NCI-H510A treated with DMSO at 0.1 percent for 48 hours (cell line): ENCODE results near the gene AUTS2.

Experiments
- DNase-seq: peaks from one replicate; lab custom pipeline; 2025; lab: John Stamatoyannopoulos, UW

The AUTS2 gene

GRCh38 chr7:69598081-69598486, at the start of gene AUTS2:
Gene AUTS2 (plus strand): TSS chr7:69598475. CDS start chr7:69599654, 1,179 bp downstream.
- DNase-seq = peak; percentile 52

GRCh38 chr7:69550991-69551390, 47.3 kb upstream of the AUTS2 start:
- DNase-seq = peak; percentile 11

DNA sequence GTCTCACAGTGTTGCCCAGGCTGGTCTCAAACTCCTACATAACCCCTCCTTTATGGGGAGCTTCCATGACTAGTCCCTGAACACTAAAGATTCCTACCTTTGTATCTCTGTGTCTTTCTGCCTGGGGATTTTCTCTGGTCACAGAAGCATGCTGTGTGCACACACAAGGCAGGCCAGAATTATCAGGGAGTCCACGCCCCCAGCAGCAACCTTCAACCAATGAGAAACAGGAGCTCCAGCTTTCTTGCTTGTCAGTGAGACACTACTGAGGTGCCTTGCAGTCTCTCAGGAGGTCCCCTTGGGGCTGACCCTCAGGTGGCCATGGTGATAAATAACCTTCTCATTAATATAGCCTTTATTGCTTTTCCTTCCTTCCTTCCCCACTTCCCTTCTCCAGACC, 45.1 kb upstream of the AUTS2 start:
- DNase-seq = no peak

GRCh38 chr7:69561266-69561960, 36.9 kb upstream of the AUTS2 start:
- DNase-seq = no peak

GRCh38 chr7:69564454-69565417, 33.5 kb upstream of the AUTS2 start:
- DNase-seq = peak; percentile 40

- no peak for DNase-seq
Measured at GRCh38 chr7:69567800-69568199, 30.5 kb upstream of the AUTS2 start.

DNA sequence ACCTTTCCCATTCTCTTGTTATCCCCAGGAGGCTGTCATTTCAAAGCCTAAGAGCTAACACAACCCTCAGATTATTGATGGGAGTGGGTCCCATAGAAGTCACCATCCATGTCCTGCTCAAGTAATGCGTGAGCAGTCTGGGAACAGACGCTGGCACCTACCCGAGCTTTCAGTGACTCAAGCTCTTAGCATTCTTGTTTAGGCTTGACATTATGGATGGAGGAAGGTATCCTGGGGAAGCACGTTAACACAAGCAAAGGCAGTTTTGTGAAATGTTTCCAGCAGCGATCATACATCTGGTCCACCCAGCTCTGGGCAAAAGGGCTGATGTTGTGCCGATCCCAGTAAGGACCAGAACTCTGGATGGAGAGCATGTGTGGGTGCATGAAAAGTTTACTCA, 30.0 kb upstream of the AUTS2 start:
- DNase-seq = no peak

GRCh38 chr7:69575651-69576050, 22.6 kb upstream of the AUTS2 start:
- DNase-seq = no peak

GRCh38 chr7:69577221-69577620, 21.1 kb upstream of the AUTS2 start:
- DNase-seq = no peak

DNA sequence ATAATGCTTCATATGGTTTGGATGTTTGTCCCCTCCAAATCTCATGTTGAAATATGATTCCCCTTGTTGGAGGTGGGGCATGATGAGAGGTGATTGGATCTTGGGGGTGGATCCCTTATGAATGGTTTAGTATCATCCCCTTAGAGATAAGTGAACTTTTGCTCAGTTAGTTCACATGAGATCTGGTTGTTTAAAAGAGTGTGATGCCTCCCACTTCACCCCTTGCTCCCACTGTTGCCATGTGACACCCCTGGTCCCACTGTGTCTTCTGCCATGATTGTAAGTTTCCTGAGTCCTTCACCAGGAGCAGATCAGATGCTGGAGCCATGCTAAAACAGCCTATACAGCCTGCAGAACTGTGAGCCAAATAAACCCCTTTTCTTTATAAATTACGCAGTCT, 13.1 kb upstream of the AUTS2 start:
- DNase-seq = no peak

DNA sequence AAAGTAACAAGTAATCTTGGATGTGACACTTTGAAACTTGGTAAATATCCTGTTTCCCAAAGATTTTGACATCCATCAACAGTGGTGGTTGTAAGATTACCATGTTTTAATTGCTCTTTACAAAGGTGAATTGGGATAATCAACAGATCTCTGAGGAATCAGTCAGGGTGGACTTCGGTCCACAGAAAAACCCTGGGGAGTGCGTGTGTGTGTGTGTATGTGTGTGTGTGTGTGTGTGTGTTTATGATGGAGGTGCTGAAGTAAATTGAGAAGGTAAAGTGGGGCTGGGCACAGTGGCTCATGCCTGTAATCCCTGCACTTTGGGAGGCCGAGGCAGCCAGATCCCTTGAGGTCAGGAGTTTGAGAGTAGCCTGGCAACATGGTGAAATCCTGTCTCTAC, 12.0 kb upstream of the AUTS2 start:
- DNase-seq = no peak

GRCh38 chr7:69588773-69589172, 9.5 kb upstream of the AUTS2 start:
- no peak for DNase-seq

GRCh38 chr7:69591805-69592204, 6.5 kb upstream of the AUTS2 start:
- DNase-seq = no peak

GRCh38 chr7:69593511-69593910, 4.8 kb upstream of the AUTS2 start:
- DNase-seq = no peak

GRCh38 chr7:69595415-69595814, 2.9 kb upstream of the AUTS2 start:
- DNase-seq = no peak

- no peak for DNase-seq
Measured at GRCh38 chr7:69596056-69596455, 2.2 kb upstream of the AUTS2 start.

- DNase-seq = no peak
Measured at GRCh38 chr7:69596723-69597277, 1.5 kb upstream of the AUTS2 start.

DNA sequence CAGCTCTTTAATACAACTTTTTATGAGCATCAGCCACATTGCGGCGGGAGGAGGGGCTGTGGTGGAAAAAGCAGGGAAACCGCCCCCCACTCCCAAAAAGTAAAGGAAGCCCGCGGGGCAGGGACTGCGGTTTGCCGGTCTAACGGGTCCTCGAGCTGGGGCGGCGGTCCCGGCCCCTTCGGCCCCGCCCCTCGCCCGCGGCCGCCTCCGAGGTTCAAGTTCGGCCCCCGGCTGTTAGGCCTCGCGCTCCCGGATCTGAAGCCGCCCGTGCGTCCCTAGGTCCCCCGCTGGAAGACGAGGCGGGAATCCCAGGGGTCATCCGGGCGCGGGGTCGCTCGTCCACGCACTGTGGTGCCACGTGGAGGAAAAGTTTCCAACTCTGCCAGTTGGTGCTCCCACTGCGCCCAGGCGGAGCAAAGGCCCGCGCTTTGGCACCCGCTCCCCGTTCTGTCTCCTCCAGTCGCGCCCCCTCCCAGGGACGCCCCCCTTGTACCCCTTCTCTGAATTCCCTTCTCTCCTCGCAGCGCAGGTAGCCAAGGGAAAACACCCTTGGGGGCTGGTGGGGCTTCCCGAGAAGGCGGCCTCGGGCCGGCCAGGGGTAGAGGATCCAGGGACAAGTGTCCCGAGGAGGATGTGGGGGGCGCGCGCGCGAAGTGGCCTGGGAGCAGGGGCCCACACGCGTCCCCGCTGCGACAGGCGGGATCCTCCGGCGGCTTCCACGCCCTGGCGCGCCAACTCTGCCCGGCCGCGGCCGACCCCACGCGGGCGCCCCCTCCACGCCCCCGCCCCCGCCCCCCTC, 798 bp upstream of the AUTS2 start:
- DNase-seq = no peak

GRCh38 chr7:69598487-69599285, 411 bp downstream of the AUTS2 start:
- DNase-seq = no peak

DNA sequence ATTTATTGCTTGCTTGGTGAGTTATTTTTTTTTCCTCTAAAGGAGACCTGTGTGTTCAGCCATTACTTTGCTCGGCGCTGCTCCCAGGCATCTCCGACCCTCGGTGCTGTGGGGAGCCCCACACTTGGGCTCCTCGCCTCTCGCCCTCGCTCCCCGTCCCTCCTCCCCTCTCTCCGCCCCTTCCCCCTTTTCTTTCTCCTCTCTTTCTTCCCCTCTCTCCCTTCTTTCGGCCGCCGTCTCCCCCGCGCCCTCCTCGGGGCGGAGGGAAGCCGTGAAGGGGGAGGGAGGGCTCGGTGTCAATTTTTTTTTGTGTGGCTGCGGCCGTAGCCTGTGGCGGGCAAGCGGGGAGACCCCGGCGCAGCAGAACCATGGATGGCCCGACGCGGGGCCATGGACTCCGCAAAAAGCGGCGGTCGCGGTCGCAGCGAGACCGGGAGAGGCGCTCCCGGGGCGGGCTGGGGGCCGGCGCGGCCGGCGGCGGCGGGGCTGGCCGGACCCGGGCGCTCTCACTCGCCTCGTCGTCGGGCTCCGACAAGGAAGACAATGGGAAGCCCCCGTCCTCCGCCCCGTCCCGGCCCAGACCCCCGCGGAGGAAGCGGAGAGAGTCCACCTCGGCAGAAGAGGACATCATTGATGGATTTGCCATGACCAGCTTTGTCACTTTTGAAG, 1.1 kb downstream of the AUTS2 start:
- no peak for DNase-seq
